Fibroblast of lung (primary cell): ENCODE data around the gene ZNF14. TPM values are rescaled to one million over a fixed set of nuclear protein-coding genes. Genes with fewer than 3 reads are reported as not detected.

Experiments used
- DNase-seq, 2 donors: peaks; one replicate each; pipeline versions ENCODE4 v3.0.0 to v3.0.0-alpha.2; 2010; ENCODE audit warnings: low read depth in 2 of 2
- H2AFZ ChIP-seq: 2 replicates; pipeline ENCODE4 v1.5.1; 2012; ENCODE audit warnings: low read length, control low read depth, inconsistent platforms
- H3K27ac ChIP-seq: 2 replicates; pipeline ENCODE4 v1.5.1; 2011; ENCODE audit warnings: low read length, control low read depth; ENCODE audit not compliant: insufficient read depth
- H3K27me3 ChIP-seq: 2 replicates; pipeline ENCODE4 v1.5.1; 2011; ENCODE audit warnings: mild to moderate bottlenecking, low read length; ENCODE audit not compliant: control insufficient read depth, insufficient read depth
- H3K36me3 ChIP-seq: 2 replicates; pipeline ENCODE4 v1.5.1; 2011; ENCODE audit warnings: low read length; ENCODE audit not compliant: control insufficient read depth, insufficient read depth
- H3K4me1 ChIP-seq: 2 replicates; pipeline ENCODE4 v1.5.1; 2011; ENCODE audit warnings: low read length; ENCODE audit not compliant: control insufficient read depth, insufficient read depth; ENCODE audit errors: extremely low read depth
- H3K4me2 ChIP-seq: 2 replicates; pipeline ENCODE4 v1.5.1; 2011; ENCODE audit warnings: low read length, control low read depth; ENCODE audit not compliant: insufficient read depth; ENCODE audit errors: extremely low read depth
- H3K4me3 ChIP-seq, 4 experiments: fragments of 200-600 bp in 1 of 4; sonication (generic) in 1 of 4; replicated peaks in 1 of 4; 2 replicates each; pipeline ENCODE4 v1.5.1; 2011 to 2016; ENCODE audit warnings: low read length in 4 of 4, low read depth in 3 of 4, mild to moderate bottlenecking in 3 of 4, control low read depth in 2 of 4, inconsistent platforms in 1 of 4, mixed read lengths in 1 of 4; ENCODE audit not compliant: insufficient read depth in 1 of 4; ENCODE audit errors: control extremely low read depth in 1 of 4
- H3K79me2 ChIP-seq: 2 replicates; pipeline ENCODE4 v1.5.1; 2012; ENCODE audit warnings: mild to moderate bottlenecking, low read length, inconsistent platforms; ENCODE audit not compliant: control insufficient read depth, insufficient read depth
- H3K9ac ChIP-seq: 2 replicates; pipeline ENCODE4 v1.5.1; 2011; ENCODE audit warnings: mild to moderate bottlenecking, low read length, control low read depth; ENCODE audit not compliant: insufficient read depth
- H3K9me3 ChIP-seq: 2 replicates; pipeline ENCODE4 v1.5.1; 2012; ENCODE audit warnings: low read depth, low read length; ENCODE audit not compliant: control insufficient read depth, insufficient read depth
- H4K20me1 ChIP-seq: 2 replicates; pipeline ENCODE4 v1.5.1; 2011; ENCODE audit warnings: low read length; ENCODE audit not compliant: control insufficient read depth, insufficient read depth; ENCODE audit errors: extremely low read depth
- EZH2 ChIP-seq: IDR thresholded peaks from 2 replicates; pipeline ENCODE4 v1.5.1; 2012; ENCODE audit warnings: low read length, control low read depth, mild to moderate bottlenecking; ENCODE audit errors: missing control alignments
- polyA plus RNA-seq, 2 donors: library from polyadenylated mRNA; depleted of rRNA in 1 of 2; stranded (reverse) in 1 of 2; unstranded in 1 of 2; fragments of >200 nt; gene quantifications; 2 replicates each; pipeline ENCODE4 v1.2.1, GENCODE V29; 2011 to 2012; ENCODE audit warnings: missing spikeins in 1 of 2
- total RNA-seq: library from RNA; depleted of rRNA; stranded (reverse); fragments of >200 nt; gene quantifications from 2 replicates; pipeline ENCODE4 v1.2.1, GENCODE V29; 2014
- TF ChIP-seq, protein P1 (sequence below), 2 donors: IDR thresholded peaks in 1 of 2; conservative IDR thresholded peaks in 1 of 2; 1 replicate in 1 of 2; 2 replicates in 1 of 2; pipeline ENCODE4 v1.5.1; 2011 to 2012; ENCODE audit warnings: low read length in 2 of 2, control low read depth in 1 of 2, inconsistent platforms in 1 of 2, low read depth in 1 of 2, mild to moderate bottlenecking in 1 of 2

Gene ZNF14
- total and polyA plus RNA-seq, 2 donors (not counting 1 experiment from before 2014, with no cell fraction given) = 3.7 to 7.9 TPM

GRCh38 chr19:19721896-19722295, 11.0 kb downstream of the ZNF14 start:
- Histone ChIP-seq H3K27ac (no peak overlapping the region), H3K4me2 (no peak overlapping the region), H3K9ac (no peak overlapping the region), H3K79me2 (no peaks in the 10 kb centered on the region), H3K9me3 (no peaks in the 10 kb centered on the region), H4K20me1 (no peaks in the 10 kb centered on the region), H3K4me3 (no peak overlapping the region), H3K27me3 (no peaks in the 10 kb centered on the region), H3K36me3 (no peaks in the 10 kb centered on the region), H3K4me1 (no peaks in the 10 kb centered on the region), H2AFZ (no peak overlapping the region)
- TF ChIP-seq EZH2 = no peak
- TF ChIP-seq, protein P1, sequence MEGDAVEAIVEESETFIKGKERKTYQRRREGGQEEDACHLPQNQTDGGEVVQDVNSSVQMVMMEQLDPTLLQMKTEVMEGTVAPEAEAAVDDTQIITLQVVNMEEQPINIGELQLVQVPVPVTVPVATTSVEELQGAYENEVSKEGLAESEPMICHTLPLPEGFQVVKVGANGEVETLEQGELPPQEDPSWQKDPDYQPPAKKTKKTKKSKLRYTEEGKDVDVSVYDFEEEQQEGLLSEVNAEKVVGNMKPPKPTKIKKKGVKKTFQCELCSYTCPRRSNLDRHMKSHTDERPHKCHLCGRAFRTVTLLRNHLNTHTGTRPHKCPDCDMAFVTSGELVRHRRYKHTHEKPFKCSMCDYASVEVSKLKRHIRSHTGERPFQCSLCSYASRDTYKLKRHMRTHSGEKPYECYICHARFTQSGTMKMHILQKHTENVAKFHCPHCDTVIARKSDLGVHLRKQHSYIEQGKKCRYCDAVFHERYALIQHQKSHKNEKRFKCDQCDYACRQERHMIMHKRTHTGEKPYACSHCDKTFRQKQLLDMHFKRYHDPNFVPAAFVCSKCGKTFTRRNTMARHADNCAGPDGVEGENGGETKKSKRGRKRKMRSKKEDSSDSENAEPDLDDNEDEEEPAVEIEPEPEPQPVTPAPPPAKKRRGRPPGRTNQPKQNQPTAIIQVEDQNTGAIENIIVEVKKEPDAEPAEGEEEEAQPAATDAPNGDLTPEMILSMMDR (conservative IDR thresholded peaks at IDR 0.05 in 1 of 2, IDR thresholded peaks at IDR 0.05 in 1 of 2; ENCODE audit: low read depth in 1 of 2, low read length in 2 of 2) = no peak
- DNase-seq = no peak

DNA sequence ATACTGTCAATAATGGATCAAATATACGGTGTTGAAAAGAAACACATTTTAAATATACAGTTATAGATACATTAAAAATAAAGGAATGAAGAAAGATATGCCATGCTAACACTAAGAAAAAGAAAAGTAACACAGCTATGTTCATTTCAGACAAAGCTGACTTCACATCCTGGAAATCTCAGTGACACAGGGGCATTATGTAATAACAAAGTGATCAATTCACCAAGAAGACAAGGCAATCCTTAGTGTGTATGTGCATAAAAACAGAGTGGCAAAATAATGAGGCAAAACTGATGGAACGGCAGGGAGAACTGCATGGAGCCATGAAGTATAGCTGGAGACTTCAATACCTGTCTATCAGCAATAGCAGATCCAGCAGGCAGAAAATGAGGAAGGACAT, 13.1 kb downstream of the ZNF14 start:
- no peaks in the 10 kb centered on the region for H3K36me3 ChIP-seq
- H3K27ac ChIP-seq = no peak overlapping the region
- no peaks in the 10 kb centered on the region for H3K27me3 ChIP-seq
- H3K4me1 ChIP-seq = no peaks in the 10 kb centered on the region
- H3K9ac ChIP-seq = no peak overlapping the region
- TF ChIP-seq, protein P1 (conservative IDR thresholded peaks at IDR 0.05 in 1 of 2, IDR thresholded peaks at IDR 0.05 in 1 of 2; ENCODE audit: low read depth in 1 of 2, low read length in 2 of 2) = no peak
- no peak for TF ChIP-seq EZH2
- H3K79me2 ChIP-seq = no peaks in the 10 kb centered on the region
- H4K20me1 ChIP-seq = no peaks in the 10 kb centered on the region
- H3K4me2 ChIP-seq = no peak overlapping the region
- H3K9me3 ChIP-seq = no peaks in the 10 kb centered on the region
- no peak overlapping the region for H2AFZ ChIP-seq
- H3K4me3 ChIP-seq = no peak overlapping the region
- no peak for DNase-seq

DNA sequence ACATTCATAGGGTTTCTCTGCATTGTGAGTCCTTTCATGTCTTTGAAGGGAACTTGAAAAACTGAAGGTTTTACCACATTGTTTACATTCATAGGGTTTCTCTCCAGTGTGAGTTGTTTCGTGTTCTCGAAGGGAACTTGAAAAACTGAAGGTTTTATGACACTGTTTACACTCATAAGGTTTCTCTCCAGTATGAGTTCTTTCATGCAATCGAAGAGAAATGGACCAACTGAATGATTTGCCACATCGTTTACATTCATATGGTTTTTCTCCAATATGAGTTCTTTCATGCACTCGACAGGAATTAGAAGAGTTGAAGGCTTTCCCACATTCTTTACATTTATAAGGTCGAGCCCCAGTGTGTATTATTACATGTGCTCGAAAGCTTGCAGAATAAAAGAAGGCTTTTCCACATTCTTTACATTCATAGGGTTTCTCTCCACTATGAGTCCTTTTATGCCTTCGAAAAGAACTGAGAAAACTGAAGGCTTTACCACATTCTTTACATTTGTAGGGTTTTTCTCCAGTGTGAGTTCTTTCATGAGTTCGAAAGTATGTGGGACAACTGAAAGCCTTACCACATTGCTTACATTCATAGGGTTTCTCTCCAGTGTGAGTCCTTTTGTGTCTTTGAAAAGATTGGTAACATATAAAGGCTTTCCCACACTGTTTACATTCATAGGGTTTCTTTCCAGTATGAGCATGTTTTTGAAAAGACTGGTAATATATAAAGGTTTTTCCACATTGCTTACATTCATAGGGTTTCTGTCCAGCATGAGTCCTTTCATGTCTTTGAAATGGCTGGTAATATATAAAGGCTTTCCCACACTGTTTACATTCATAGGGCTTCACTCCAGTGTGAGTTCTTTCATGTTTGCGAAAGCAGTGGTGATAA, 20.7 kb downstream of the ZNF14 start:
- Histone ChIP-seq H3K4me1 (no peaks in the 10 kb centered on the region), H2AFZ (no peak overlapping the region), H3K4me3 (no peak overlapping the region), H3K79me2 (no peaks in the 10 kb centered on the region), H3K36me3 (peaks cover 4% of the 10 kb centered on the region), H3K9me3 (peaks cover 11% of the 10 kb centered on the region), H4K20me1 (no peaks in the 10 kb centered on the region), H3K4me2 (no peak overlapping the region), H3K27ac (no peak overlapping the region), H3K27me3 (no peaks in the 10 kb centered on the region), H3K9ac (no peak overlapping the region)
- no peak for TF ChIP-seq EZH2
- TF ChIP-seq, protein P1 (conservative IDR thresholded peaks at IDR 0.05 in 1 of 2, IDR thresholded peaks at IDR 0.05 in 1 of 2; ENCODE audit: low read depth in 1 of 2, low read length in 2 of 2) = no peak
- DNase-seq = no peak
